GM21367 (cell line): Measurements from ENCODE around the gene DGAT2.

Source experiments
- ATAC-seq: cut with Tn5 transposase; IDR thresholded peaks from one replicate; pipeline ENCODE4 v1.9.1; 2021; ENCODE audit not compliant: unreplicated experiment

The DGAT2 gene

GRCh38 chr11:75821202-75821601 is 52.6 kb downstream of the DGAT2 start:
- no peak for ATAC-seq

DNA sequence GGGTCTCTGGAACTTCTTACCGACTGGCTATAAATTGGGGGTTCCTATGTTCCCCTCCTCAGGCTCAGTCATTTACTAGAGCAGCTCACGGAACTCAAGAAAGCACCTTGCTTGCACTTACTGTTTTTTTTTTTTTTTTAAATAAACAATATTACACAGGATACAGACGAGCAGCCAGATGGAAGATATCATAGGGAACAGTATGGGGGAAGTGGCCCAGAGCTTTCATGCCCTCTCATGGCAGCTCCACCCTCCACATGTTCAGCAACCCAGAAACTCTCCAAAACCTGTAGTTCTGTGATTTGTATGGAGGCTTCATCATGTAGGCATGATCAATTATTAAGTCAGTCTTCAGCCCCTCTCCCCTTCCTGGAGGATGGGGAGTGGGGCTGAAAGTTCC is 54.0 kb downstream of the DGAT2 start:
- ATAC-seq = no peak

DNA sequence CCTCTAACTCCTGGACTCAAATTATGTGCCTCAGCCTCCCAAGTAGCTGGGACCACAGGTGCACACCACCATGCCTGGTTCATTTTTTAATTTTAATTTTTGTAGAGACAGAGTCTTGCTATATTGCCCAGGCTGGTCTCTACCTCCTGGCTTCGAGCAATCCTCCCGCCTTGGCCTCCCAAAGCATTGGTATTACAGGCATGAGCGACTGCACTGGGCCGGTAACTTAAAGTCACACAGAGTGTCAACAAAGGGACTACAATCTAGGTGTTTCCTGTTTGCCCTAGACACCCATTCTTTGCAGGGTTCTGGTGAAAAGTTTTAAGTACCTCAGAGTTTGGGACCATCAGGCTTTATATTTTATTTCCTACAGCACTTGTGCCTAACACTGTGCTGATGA is 54.8 kb downstream of the DGAT2 start:
- ATAC-seq = no peak

DNA sequence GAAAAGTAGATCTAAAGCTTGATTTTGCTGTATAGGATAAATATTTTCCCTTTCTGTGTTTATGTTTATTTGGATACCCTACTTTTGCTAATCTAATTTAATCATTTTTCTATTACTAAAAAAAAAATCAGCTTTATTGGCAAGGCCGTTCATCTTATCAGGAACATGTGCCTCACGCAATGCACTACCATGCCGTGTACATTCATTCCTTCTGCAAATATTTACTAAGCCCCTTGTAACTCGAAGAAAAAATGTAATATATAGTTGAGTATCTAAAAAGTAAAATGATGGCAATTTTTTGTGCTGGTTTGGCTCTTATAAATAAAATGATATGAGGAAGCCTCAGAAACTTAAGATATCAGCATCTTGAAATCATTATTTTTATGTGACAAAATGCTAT is 55.4 kb downstream of the DGAT2 start:
- ATAC-seq = no peak

- ATAC-seq = no peak
These were observed 58.1 kb downstream of the DGAT2 start for GRCh38 chr11:75826461-75827230.

- no peak for ATAC-seq
These were observed 59.0 kb downstream of the DGAT2 start for GRCh38 chr11:75827562-75827961.

GRCh38 chr11:75831915-75832502 is 63.4 kb downstream of the DGAT2 start:
- no peak for ATAC-seq

DNA sequence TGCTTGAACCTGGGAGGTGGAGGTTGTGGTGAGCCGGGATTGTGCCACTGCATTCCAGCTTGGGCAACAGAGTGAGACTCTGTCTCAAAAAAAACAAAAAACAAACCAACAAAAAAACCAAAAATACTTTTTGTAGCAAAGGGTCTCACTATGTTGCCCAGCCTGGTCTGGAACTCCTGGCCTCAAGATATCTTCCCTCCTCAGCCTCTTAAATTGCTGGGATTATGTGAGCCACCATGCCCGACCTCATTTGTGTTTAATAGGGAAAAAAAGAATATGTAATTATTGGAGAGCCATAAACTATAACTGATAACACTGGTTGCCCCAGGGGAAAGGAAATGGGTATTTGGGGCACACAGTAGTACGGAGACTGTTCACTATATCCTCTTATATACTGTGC is 66.2 kb downstream of the DGAT2 start:
- ATAC-seq = no peak

DNA sequence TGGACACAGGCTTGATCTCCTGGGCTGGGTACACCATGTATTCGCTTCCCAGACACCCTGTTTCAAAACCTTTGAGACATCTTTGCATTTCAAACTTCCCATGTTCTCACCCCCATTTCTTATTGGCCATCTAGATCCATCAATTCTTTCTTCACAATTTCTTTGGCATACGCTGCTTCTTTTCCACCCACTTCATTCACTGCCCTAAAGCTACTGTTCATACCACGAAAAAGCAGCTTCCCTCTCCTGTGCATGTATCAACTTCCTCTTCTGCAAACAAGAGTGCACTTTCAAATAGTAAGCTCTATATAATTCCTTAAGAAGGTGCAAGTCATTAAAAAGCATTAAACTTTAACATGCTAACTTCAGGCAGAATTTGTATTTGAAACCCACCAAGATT is 67.8 kb downstream of the DGAT2 start:
- no peak for ATAC-seq

DNA sequence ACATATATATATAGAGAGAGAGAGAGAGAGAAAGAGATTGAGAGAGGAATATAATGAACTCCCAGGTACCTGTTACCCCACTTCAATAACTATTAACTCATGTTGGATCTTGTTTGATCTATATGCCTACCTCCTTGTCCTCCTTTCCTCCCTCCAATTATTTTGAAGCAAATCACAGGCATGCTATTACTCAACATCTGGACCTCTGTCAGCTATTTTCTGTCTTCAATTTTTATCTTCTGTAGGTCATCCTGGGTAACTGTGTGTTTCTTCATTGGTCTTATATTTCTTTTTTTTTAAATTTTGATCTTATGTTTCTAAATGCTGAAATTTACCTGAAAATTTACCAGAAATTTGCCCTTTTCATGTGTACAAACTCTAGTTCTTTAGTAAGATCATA is 71.3 kb downstream of the DGAT2 start:
- no peak for ATAC-seq

- ATAC-seq = no peak
These were observed 71.9 kb downstream of the DGAT2 start for GRCh38 chr11:75840522-75840921.

- no peak for ATAC-seq
These were observed 73.2 kb downstream of the DGAT2 start for GRCh38 chr11:75841739-75842138.

GRCh38 chr11:75845324-75845723 is 76.7 kb downstream of the DGAT2 start:
- no peak for ATAC-seq

GRCh38 chr11:75849894-75850293 is 81.3 kb downstream of the DGAT2 start:
- no peak for ATAC-seq

DNA sequence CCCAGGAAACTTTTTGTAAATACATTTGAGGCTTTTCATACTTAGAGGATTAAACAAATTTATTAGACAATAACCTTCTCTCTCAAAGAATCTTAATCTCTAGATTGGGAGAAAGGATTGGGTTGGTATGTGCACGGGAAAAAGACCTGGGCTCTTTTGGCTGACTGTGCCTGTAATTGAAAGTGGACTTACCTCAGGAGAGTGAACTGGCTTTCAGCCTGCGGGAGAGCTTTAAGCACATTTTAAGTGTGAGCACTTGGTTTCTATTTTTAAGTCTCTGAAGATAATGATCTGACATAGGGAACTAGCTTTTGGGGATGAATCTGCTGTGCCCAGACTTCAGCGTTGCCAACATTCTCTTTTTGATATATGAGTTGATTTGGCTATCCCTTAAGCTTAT is 82.2 kb downstream of the DGAT2 start:
- ATAC-seq = no peak
